ENCODE data around the gene SLC24A3.

Gene SLC24A3

DNA sequence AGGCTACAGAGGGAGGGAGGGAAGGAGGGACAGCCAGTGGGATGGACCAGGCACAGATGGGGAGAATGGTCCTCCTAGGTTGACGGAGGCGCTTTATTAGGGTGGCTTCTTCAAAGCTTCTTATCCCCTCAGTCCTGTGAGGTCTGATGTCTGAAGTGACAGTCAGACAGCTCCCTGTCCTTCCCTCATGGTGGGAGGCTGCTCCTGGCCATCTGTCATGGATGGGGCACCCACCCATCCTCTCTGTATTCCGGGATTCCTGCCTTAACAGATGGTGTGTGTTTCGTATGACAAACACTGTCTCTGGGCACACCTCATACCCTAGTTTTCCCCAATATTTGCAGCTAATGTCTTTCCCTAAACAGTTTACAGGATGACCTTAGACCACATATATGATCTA, 553.5 kb downstream of the SLC24A3 start:
- Mint-ChIP-seq H3K4me1 (peaks cover 67% of the 10 kb centered on the region), H3K9me3 (no peaks in the 10 kb centered on the region), H3K36me3 (ENCODE audit: low read depth) (peaks cover 17% of the 10 kb centered on the region), H3K27ac (peak overlapping the region in 2 of 3 experiments; percentile 9 to 29), H3K27me3 (ENCODE audit: low read depth) (no peaks in the 10 kb centered on the region), H3K4me3 (no peak overlapping the region)
- TF ChIP-seq, protein P1, sequence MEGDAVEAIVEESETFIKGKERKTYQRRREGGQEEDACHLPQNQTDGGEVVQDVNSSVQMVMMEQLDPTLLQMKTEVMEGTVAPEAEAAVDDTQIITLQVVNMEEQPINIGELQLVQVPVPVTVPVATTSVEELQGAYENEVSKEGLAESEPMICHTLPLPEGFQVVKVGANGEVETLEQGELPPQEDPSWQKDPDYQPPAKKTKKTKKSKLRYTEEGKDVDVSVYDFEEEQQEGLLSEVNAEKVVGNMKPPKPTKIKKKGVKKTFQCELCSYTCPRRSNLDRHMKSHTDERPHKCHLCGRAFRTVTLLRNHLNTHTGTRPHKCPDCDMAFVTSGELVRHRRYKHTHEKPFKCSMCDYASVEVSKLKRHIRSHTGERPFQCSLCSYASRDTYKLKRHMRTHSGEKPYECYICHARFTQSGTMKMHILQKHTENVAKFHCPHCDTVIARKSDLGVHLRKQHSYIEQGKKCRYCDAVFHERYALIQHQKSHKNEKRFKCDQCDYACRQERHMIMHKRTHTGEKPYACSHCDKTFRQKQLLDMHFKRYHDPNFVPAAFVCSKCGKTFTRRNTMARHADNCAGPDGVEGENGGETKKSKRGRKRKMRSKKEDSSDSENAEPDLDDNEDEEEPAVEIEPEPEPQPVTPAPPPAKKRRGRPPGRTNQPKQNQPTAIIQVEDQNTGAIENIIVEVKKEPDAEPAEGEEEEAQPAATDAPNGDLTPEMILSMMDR (IDR thresholded peaks at IDR 0.05; ENCODE audit: unreplicated experiment in 3 of 3) = no peak

DNA sequence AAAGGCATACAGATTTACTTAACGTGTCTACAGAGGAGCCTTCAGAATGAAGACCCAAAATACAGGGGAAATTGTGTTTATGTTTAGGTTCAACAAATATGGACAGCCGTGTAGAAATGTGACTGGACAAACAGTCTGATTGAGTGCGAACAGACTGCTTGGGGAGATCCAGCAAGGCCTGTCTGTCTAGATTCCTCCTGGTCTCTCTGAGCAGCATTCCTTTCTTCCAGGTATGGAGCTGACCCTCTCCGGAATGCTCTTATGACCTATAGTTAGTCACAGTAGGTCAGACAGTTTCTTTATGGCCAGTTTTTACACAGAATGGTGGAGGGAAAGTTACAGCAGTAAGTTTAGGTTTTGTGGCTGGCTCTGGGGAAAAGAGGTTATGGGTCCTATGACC, 554.6 kb downstream of the SLC24A3 start:
- peaks cover 20% of the 10 kb centered on the region for H3K36me3 Mint-ChIP-seq (ENCODE audit: low read depth)
- peak overlapping the region; percentile 69 to 92 (median 89) for H3K27ac Mint-ChIP-seq
- H3K4me3 Mint-ChIP-seq = no peak overlapping the region
- peaks cover 66% of the 10 kb centered on the region for H3K4me1 Mint-ChIP-seq
- no peaks in the 10 kb centered on the region for H3K27me3 Mint-ChIP-seq (ENCODE audit: low read depth)
- H3K9me3 Mint-ChIP-seq = no peaks in the 10 kb centered on the region
- TF ChIP-seq, protein P1 (IDR thresholded peaks at IDR 0.05; ENCODE audit: unreplicated experiment in 3 of 3) = no peak

DNA sequence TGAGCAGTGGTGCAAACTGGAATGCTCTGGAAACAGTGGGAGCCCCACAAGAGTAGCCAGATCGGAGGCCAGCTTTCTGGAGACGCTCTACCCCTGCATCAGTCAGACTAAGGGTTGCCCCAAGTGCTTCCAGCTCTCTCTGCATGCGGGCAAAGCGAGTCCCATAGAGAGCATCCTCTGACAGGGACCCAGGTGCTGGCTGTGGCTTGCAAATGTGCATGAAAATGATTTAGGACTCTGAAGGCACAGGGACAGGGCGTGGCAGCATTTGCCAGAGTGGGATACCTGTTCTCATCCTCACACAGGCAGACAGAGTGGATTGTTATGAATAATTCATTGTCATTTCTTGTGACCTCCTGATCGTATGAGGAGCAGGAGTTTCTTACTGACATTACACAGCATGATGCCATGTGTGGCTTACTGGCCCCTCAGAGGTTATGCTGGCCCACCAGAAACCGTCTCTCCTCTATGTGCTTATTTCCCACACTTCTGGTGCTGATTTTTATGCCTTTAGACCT, 555.9 kb downstream of the SLC24A3 start:
- Mint-ChIP-seq H3K36me3 (ENCODE audit: low read depth) (peaks cover 17% of the 10 kb centered on the region), H3K9me3 (no peaks in the 10 kb centered on the region), H3K4me3 (no peak overlapping the region), H3K27ac (peak overlapping the region in 2 of 3 experiments; percentile 72 to 92), H3K27me3 (ENCODE audit: low read depth) (no peaks in the 10 kb centered on the region), H3K4me1 (peaks cover 67% of the 10 kb centered on the region)
- TF ChIP-seq, protein P1 (IDR thresholded peaks at IDR 0.05; ENCODE audit: unreplicated experiment in 3 of 3) = no peak

DNA sequence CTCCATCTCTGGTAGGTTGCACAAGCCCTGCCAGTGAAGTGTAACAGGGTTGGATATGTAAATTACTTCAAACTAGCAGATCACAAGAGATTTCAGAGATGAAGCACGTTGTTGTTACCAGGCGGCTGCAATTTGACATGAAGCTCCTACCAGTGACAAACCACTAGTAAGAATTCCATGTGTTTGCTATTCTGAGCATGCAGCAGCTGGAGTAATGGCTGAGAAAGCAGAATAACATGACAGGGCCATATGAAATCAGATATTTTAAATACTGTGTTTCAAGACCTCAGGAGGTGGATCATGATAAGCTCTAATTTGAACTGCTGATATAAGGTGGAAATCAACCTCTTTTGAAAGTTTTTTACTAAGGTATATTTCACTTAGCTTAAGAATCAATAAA, 557.1 kb downstream of the SLC24A3 start:
- Mint-ChIP-seq H3K27ac (peak overlapping the region; percentile 43 to 80 (median 66)), H3K4me1 (peaks cover 59% of the 10 kb centered on the region), H3K4me3 (peak overlapping the region in 1 of 3 experiments; percentile 16), H3K27me3 (ENCODE audit: low read depth) (no peaks in the 10 kb centered on the region), H3K36me3 (ENCODE audit: low read depth) (peaks cover 17% of the 10 kb centered on the region), H3K9me3 (no peaks in the 10 kb centered on the region)
- TF ChIP-seq, protein P1 (IDR thresholded peaks at IDR 0.05; ENCODE audit: unreplicated experiment in 3 of 3) = no peak

DNA sequence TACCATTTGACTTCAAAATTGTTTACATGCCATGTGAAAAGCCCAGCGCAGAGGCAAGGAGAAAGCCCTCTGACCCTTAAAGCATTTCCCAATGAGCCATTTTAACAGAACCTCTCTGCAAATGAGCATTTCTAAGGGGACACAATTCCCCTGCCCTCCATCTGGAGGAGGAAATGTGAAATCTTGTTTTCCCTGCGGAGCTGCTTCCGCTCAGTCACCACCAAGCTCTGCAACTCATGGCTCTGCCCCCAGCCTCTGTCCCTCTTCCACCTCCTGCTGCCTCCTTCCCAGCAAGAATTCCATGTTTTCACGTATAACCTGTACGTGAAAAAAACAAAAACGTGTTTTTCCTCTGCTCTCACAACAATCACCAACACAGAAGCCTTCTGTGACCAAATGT, 557.9 kb downstream of the SLC24A3 start:
- TF ChIP-seq, protein P1 (IDR thresholded peaks at IDR 0.05; ENCODE audit: unreplicated experiment in 3 of 3) = no peak
- H3K9me3 Mint-ChIP-seq = no peaks in the 10 kb centered on the region
- no peaks in the 10 kb centered on the region for H3K27me3 Mint-ChIP-seq (ENCODE audit: low read depth)
- peak overlapping the region; percentile 30 to 83 (median 80) for H3K27ac Mint-ChIP-seq
- H3K36me3 Mint-ChIP-seq (ENCODE audit: low read depth) = peaks cover 17% of the 10 kb centered on the region
- H3K4me1 Mint-ChIP-seq = peaks cover 58% of the 10 kb centered on the region
- no peak overlapping the region for H3K4me3 Mint-ChIP-seq

DNA sequence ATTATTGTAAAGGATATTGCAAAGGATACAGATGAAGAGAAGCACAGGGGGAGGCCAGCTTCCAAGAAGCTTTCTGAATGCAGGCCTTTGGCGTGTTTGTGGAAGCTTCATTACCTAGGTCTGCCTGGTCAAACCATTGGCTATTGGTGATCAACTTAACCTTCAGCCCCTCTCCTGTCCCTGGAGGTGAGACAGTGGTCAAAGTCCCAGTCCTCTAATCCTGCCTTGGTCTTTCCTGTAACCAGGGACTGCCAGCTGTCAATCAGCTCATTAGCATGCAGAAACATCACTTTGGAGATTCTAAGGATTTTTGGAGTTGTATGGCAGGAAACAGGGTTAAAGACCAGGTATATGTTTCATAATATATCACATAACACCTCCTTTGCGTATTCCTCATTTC, 558.6 kb downstream of the SLC24A3 start:
- Mint-ChIP-seq H3K27ac (peak overlapping the region; percentile 26 to 85 (median 30)), H3K4me3 (no peak overlapping the region), H3K36me3 (ENCODE audit: low read depth) (peaks cover 17% of the 10 kb centered on the region), H3K9me3 (no peaks in the 10 kb centered on the region), H3K27me3 (ENCODE audit: low read depth) (no peaks in the 10 kb centered on the region), H3K4me1 (peaks cover 56% of the 10 kb centered on the region)
- TF ChIP-seq, protein P1 (IDR thresholded peaks at IDR 0.05; ENCODE audit: unreplicated experiment in 3 of 3) = no peak

Data from nephron (organoid).